Peyer's patch (tissue), 4 donors: Measurements from ENCODE around the gene JMY.

Experiments used
- POLR2A ChIP-seq, 2 donors: fragments of 450-650 bp; IDR thresholded peaks; one replicate each; pipeline ENCODE4 v1.5.1; 2017; ENCODE audit warnings: antibody characterized with exemption in 2 of 2, mild to moderate bottlenecking in 2 of 2, moderate library complexity in 2 of 2
- TF ChIP-seq, protein P1 (sequence below), 6 experiments: fragments of 450-650 bp in 4 of 6; fragments of 200-600 bp in 2 of 6; sonication (generic) in 1 of 6; IDR thresholded peaks; one replicate each; pipeline ENCODE4 v1.5.1; 2017 to 2019; ENCODE audit warnings: antibody characterized with exemption in 6 of 6, mild to moderate bottlenecking in 3 of 6, moderate library complexity in 1 of 6

DNA sequence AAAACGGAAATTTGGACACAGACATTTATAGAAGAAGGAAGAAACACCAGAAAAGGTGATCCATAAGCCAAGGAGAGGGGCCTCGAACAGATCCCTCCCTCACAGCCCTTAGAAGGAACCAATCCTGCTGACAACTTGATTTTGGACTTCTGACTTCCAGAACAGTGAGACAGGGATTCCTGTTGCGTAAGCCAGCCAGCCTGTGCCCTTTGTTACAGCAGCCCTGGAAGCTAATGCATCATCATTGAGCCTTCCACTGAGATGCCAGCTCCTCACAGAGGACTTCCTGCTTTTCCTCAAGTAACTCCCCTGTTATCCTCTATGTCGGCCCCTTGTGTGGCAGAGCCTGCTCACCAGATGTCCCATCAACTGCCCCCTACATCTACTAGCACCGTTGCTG lies 94.1 kb downstream of the JMY start:
- TF ChIP-seq, protein P1, sequence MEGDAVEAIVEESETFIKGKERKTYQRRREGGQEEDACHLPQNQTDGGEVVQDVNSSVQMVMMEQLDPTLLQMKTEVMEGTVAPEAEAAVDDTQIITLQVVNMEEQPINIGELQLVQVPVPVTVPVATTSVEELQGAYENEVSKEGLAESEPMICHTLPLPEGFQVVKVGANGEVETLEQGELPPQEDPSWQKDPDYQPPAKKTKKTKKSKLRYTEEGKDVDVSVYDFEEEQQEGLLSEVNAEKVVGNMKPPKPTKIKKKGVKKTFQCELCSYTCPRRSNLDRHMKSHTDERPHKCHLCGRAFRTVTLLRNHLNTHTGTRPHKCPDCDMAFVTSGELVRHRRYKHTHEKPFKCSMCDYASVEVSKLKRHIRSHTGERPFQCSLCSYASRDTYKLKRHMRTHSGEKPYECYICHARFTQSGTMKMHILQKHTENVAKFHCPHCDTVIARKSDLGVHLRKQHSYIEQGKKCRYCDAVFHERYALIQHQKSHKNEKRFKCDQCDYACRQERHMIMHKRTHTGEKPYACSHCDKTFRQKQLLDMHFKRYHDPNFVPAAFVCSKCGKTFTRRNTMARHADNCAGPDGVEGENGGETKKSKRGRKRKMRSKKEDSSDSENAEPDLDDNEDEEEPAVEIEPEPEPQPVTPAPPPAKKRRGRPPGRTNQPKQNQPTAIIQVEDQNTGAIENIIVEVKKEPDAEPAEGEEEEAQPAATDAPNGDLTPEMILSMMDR (IDR thresholded peaks at IDR 0.05), result no peak
- TF ChIP-seq POLR2A (IDR thresholded peaks at IDR 0.05), result no peak
